GM21737 (cell line): ENCODE measurements around the gene AOX1.
"Not testable (repeated sequence)": the region's sequence is repeated elsewhere in the genome, so short reads cannot be mapped to it uniquely, and the experiment has no call there.

Experiments
- ATAC-seq: cut with Tn5 transposase; IDR thresholded peaks from one replicate; pipeline ENCODE4 v1.9.1; 2021; ENCODE audit warnings: mild to moderate bottlenecking, moderate library complexity; ENCODE audit not compliant: unreplicated experiment

AOX1 gene

GRCh38 chr2:200585730-200586643 is at the start of gene AOX1:
TSS of gene AOX1 (plus strand) at chr2:200586014. CDS start at chr2:200586109, 95 bp downstream.
- no peak for ATAC-seq

GRCh38 chr2:200538139-200538538 is 47.7 kb upstream of the AOX1 start:
- no peak for ATAC-seq

DNA sequence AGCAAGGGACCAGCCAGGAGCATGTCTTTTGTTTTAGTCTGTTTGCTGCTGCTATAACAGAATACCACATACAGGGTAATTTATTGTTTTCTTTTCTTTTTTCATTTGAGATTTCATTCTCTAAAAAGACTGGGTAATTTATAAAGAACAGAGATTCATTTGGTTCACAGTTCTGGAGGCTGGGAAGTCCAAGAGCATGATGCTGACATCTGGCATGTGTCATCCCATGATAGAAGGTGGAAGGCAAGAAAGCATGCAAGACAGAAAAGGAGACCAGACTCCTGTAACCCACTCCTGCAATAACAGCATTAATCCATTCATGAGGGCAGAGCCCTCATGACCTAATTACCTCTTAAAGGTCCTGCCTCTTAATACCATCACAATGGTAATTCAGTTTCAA is 45.0 kb upstream of the AOX1 start:
- no peak for ATAC-seq

GRCh38 chr2:200566596-200566995 is 19.2 kb upstream of the AOX1 start:
- ATAC-seq, result not testable (repeated sequence)

DNA sequence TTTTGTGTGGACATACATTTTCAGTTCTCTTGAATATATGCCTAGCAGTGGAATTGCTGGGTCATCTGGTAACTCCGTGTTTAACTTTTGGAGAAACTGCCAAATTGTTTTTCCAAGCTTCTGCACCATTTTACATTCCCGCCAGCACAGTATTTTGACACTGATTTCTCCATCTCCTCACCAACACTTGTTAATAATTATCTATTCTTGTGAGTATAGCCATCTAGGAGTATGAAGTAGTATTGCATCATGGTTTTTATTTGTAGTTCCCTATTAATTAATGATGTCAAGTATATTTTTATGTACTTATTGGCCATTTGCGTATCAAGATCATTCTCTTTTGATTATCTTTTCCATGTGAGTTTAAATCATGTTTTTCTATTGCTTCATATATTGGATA is 17.9 kb upstream of the AOX1 start:
- ATAC-seq, result no peak

GRCh38 chr2:200575957-200576356 is 9.9 kb upstream of the AOX1 start:
- no peak for ATAC-seq

- ATAC-seq, result no peak
These were observed 8.8 kb upstream of the AOX1 start for GRCh38 chr2:200577027-200577426.

DNA sequence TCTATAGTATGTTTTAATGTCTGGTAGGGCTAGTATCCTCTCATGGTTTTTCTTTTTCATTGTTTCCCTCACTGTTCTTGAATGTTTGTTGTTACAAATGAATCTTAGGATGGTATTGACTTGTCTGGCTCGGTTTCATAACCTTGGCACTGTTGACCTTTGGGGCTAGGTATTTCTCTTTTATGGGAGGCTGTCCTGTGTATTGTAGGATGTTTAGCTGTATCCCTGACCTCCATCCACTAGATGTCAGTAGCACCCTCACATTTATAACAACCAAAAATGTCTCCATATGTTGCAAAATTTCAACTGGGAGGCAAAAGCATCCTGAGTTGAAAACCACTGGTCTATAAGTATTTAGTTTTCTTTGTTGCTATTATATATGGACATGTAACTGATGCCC is 7.0 kb upstream of the AOX1 start:
- no peak for ATAC-seq

GRCh38 chr2:200584639-200585038 is 1.2 kb upstream of the AOX1 start:
- no peak for ATAC-seq

DNA sequence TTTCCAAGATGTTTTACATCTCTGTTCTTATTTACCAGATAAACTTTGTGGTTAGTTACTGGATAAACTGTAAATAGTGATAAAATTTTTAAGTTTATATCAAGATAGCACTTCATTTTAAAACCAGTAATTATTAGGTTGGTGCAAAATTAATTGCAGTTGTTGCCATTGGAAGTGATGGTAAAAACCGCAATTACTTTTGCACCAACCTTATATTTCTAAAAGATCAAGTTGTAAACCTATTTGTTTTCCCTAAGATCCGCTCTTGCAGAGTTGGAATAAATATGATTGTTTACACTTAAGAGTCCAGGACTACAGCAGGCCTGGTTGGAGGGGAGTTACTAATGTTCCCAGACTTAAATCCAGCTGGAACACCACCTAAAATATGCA is 479 bp upstream of the AOX1 start:
- ATAC-seq, result no peak

- ATAC-seq, result no peak
These were observed 796 bp downstream of the AOX1 start for GRCh38 chr2:200586644-200586975.

DNA sequence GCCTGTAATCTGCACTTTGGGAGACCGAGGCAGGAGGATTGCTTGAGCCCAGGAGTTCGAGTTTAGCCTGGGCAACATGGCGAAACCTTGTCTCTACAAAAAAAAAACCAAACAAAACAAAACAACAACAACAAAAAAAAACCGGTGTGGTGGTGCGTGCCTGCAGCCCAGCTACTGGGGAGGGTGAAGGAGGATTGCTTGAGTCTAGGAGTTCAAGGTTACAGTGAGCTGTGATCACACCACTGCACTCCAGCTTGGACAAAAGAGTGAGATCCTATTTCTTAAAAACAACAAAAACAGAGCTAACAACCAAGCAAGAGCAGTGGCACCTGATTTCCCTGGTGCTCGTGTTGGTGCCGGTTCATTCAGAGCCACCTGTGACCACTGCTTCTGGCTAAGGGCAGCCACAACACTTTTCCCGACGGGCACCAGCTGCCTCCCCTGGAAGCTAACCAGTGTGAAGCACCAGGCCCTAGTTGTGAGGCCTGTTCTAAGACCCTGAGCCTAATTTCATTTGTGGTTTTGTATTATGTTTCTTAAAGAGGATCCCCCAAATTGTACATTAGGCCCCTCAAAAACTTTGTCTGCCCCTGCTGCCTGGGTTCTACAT is 1.3 kb downstream of the AOX1 start:
- no peak for ATAC-seq

DNA sequence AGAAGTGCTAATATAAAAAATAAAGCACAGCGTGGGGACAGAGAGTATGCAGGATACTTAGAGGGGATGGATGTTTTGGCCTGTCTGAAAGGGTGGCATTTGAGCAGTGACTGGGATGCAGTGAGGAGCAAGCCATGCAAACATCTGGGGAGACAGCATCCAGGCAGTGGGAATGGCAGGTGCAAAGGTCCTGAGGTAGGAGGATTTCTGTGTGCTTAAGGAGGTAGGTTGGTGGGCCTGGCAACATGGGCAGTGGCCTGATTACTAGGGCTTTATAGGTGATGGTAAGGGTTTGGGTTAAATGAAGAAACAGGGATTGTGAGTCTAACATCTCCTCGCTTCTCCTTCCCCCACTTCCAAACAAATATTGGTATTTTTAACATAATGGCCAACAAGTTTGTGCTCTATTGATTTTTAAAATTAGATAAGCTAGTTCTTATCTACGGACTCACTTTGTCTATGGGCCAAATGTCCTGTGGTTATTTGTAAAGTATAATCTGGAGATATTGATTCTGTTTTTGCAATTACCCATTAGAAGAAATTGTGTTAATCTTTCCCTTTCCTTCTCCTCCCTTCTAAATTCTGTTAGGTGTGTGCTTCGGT is 2.4 kb downstream of the AOX1 start:
- no peak for ATAC-seq

- ATAC-seq, result no peak
These were observed 4.3 kb downstream of the AOX1 start for GRCh38 chr2:200590090-200590489.

GRCh38 chr2:200591308-200591707 is 5.5 kb downstream of the AOX1 start:
- no peak for ATAC-seq

- no peak for ATAC-seq
These were observed 6.7 kb downstream of the AOX1 start for GRCh38 chr2:200592406-200593075.

GRCh38 chr2:200593905-200594304 is 8.1 kb downstream of the AOX1 start:
- ATAC-seq, result no peak

GRCh38 chr2:200595913-200596312 is 10.1 kb downstream of the AOX1 start:
- ATAC-seq, result no peak

GRCh38 chr2:200596774-200597570 is 11.2 kb downstream of the AOX1 start:
- ATAC-seq, result no peak

DNA sequence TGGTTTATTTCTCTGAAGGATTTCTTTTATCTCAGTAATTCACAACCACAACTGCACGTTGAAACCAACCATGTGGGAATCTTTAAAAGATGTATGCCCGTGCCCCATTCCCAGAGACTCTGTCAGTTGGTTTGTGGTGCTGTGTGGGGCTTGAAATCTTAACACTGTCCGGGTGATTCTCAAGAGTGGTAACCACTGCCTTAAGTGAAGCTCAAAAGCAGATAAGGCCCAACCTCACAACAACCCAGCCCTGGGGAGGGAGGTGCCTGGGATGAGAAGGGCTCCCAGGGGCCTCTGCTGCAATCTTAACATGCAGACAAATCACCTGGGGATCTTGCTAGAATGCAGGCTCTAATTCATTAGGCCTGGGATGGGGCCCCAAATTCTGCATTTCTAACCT is 13.4 kb downstream of the AOX1 start:
- no peak for ATAC-seq
